Measurements from ENCODE around the gene MIPOL1. TPM values are rescaled to one million over a fixed set of nuclear protein-coding genes. Genes with fewer than 3 reads are reported as not detected.

Gene MIPOL1
- total and polyA plus RNA-seq, 2 donors (not counting 3 experiments of a cell fraction or from before 2014, with no cell fraction given), result 3.4 to 33.5 TPM

DNA sequence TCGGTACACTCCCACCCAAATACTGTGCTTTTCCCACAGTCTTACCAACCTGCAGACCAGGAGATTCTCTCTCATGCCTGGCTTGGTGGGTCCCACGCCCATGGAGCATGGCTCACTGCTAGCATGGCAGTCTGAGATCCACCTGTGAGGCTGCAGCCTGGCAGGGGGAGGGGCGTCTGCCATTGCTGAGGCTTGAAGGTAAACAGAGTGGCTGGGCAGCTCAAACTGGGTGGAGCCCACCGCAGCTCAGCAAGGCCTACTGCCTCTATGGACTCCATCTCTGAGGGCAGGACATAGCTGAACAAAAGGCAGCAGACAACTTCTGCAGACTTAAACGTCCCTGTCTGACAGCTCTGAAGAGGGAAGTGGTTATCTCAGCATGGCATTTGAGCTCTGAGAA, 304.1 kb downstream of the MIPOL1 start:
- Histone ChIP-seq H3K4me2 (ENCODE audit: insufficient read depth, low read length) (no peak overlapping the region), H3K4me1 (ENCODE audit: control insufficient read depth, extremely low read depth, insufficient read depth, low read length) (no peaks in the 10 kb centered on the region), H3K27ac (ENCODE audit: insufficient read depth, low read depth, low read length) (no peak overlapping the region), H3K9me1 (replicated peaks; ENCODE audit: control insufficient read depth, extremely low read depth, insufficient read depth, low read length) (no peaks in the 10 kb centered on the region), H3K4me3 (replicated peaks in 1 of 3; ENCODE audit: insufficient read depth in 1 of 3, low read depth in 1 of 3, low read length in 3 of 3) (no peak overlapping the region), H3K9ac (replicated peaks; ENCODE audit: extremely low read depth, insufficient read depth, low read length) (no peak overlapping the region), H3K36me3 (ENCODE audit: control insufficient read depth in 2 of 2, extremely low read depth in 1 of 2, insufficient read depth in 2 of 2, low read length in 2 of 2) (no peaks in the 10 kb centered on the region), H3K9me3 (replicated peaks; ENCODE audit: control insufficient read depth, insufficient read depth, low read length) (no peaks in the 10 kb centered on the region), H3K79me2 (ENCODE audit: control insufficient read depth, insufficient read depth, low read length) (no peaks in the 10 kb centered on the region), H2AFZ (ENCODE audit: low read depth, low read length) (no peak overlapping the region), H3K27me3 (ENCODE audit: control insufficient read depth in 2 of 2, insufficient read depth in 2 of 2, low read length in 2 of 2) (no peaks in the 10 kb centered on the region), H4K20me1 (replicated peaks; ENCODE audit: control insufficient read depth, extremely low read depth, insufficient read depth, low read length) (no peaks in the 10 kb centered on the region)
- no peak for TF ChIP-seq EZH2 (IDR thresholded peaks at IDR 0.05; ENCODE audit: borderline replicate concordance, low read depth, low read length, severe bottlenecking)
- TF ChIP-seq, protein P1, sequence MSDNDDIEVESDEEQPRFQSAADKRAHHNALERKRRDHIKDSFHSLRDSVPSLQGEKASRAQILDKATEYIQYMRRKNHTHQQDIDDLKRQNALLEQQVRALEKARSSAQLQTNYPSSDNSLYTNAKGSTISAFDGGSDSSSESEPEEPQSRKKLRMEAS (IDR thresholded peaks at IDR 0.05; ENCODE audit: insufficient read depth, insufficient read length), result no peak
- no peak for TF ChIP-seq GATA2 (IDR thresholded peaks at IDR 0.05; ENCODE audit: insufficient read depth, insufficient read length, low read depth, low read length)
- no peak for TF ChIP-seq JUN (IDR thresholded peaks at IDR 0.05; ENCODE audit: borderline replicate concordance, insufficient read depth, insufficient read length, low read depth)
- TF ChIP-seq MYC (IDR thresholded peaks at IDR 0.05; ENCODE audit: low read depth, low read length), result no peak
- TF ChIP-seq, protein P2, sequence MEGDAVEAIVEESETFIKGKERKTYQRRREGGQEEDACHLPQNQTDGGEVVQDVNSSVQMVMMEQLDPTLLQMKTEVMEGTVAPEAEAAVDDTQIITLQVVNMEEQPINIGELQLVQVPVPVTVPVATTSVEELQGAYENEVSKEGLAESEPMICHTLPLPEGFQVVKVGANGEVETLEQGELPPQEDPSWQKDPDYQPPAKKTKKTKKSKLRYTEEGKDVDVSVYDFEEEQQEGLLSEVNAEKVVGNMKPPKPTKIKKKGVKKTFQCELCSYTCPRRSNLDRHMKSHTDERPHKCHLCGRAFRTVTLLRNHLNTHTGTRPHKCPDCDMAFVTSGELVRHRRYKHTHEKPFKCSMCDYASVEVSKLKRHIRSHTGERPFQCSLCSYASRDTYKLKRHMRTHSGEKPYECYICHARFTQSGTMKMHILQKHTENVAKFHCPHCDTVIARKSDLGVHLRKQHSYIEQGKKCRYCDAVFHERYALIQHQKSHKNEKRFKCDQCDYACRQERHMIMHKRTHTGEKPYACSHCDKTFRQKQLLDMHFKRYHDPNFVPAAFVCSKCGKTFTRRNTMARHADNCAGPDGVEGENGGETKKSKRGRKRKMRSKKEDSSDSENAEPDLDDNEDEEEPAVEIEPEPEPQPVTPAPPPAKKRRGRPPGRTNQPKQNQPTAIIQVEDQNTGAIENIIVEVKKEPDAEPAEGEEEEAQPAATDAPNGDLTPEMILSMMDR (IDR thresholded peaks at IDR 0.05; ENCODE audit: extremely low read depth in 1 of 2, insufficient read depth in 1 of 2, low read depth in 1 of 2, low read length in 2 of 2), result no peak
- no peak for TF ChIP-seq POLR2AphosphoS5 (IDR thresholded peaks at IDR 0.05; ENCODE audit: insufficient read depth, low read depth, low read length)
- no peak for TF ChIP-seq POLR2A (IDR thresholded peaks at IDR 0.05; ENCODE audit: low read depth, low read length)
- TF ChIP-seq FOS (IDR thresholded peaks at IDR 0.05; ENCODE audit: borderline replicate concordance, insufficient read depth, low read length), result no peak
- ChIA-PET CTCF (no interaction called here), POLR2A (no interaction called here)
- intact Hi-C loops (cut with micrococcal nuclease) (no loop called here), dilution Hi-C loops (cut with MboI; ENCODE audit: extremely low pct_ligation_motif_present, low sequenced_read_pairs) (no loop called here)
- BruUV-seq (replicated peaks), result no TSS peak
- FAIRE-seq (no peak), DNase-seq (ENCODE audit: low read depth, low spot score) (no peak)
